ENCODE data around the gene ITGA5.

ITGA5 gene

GRCh38 chr12:54419088-54419887 lies at the start of gene ITGA5:
Gene ITGA5, minus strand, starts transcription at chr12:54419266. Its CDS starts 68 bp downstream, at chr12:54419198.
- DNase-seq: peak in 5 of 14 donors; percentile 11 to 61 (median 37)

- no peak for DNase-seq
Measured at GRCh38 chr12:54465857-54466523, 46.9 kb upstream of the ITGA5 start.

GRCh38 chr12:54463484-54463883 lies 44.4 kb upstream of the ITGA5 start:
- no peak for DNase-seq

- no peak for DNase-seq
Measured at GRCh38 chr12:54463034-54463433, 44.0 kb upstream of the ITGA5 start.

- no peak for DNase-seq
Measured at GRCh38 chr12:54460317-54460923, 41.4 kb upstream of the ITGA5 start.

- no peak for DNase-seq
Measured at GRCh38 chr12:54459355-54459754, 40.3 kb upstream of the ITGA5 start.

- no peak for DNase-seq
Measured at GRCh38 chr12:54455760-54456469, 36.8 kb upstream of the ITGA5 start.

GRCh38 chr12:54452628-54453027 lies 33.6 kb upstream of the ITGA5 start:
- DNase-seq: no peak

GRCh38 chr12:54448344-54448743 lies 29.3 kb upstream of the ITGA5 start:
- no peak for DNase-seq

GRCh38 chr12:54447917-54448316 lies 28.9 kb upstream of the ITGA5 start:
- no peak for DNase-seq

GRCh38 chr12:54444206-54444605 lies 25.1 kb upstream of the ITGA5 start:
- no peak for DNase-seq

GRCh38 chr12:54443446-54443845 lies 24.4 kb upstream of the ITGA5 start:
- DNase-seq: no peak

- DNase-seq: no peak
Measured at GRCh38 chr12:54442961-54443360, 23.9 kb upstream of the ITGA5 start.

GRCh38 chr12:54442099-54442498 lies 23.0 kb upstream of the ITGA5 start:
- no peak for DNase-seq

GRCh38 chr12:54439521-54440255 lies 20.6 kb upstream of the ITGA5 start:
- peak in 2 of 14 donors; percentile 16 to 67 for DNase-seq

GRCh38 chr12:54439096-54439495 lies 20.0 kb upstream of the ITGA5 start:
- peak in 2 of 14 donors; percentile 37 to 89 for DNase-seq

- DNase-seq: no peak
Measured at GRCh38 chr12:54438517-54438916, 19.5 kb upstream of the ITGA5 start.

GRCh38 chr12:54437697-54438096 lies 18.6 kb upstream of the ITGA5 start:
- no peak for DNase-seq

- DNase-seq: no peak
Measured at GRCh38 chr12:54437243-54437642, 18.2 kb upstream of the ITGA5 start.

GRCh38 chr12:54432815-54433164 lies 13.7 kb upstream of the ITGA5 start:
- DNase-seq: no peak

- DNase-seq: peak in 1 of 14 donors; percentile 26
Measured at GRCh38 chr12:54431911-54432814, 13.1 kb upstream of the ITGA5 start.
